HL-60 (cell line): ENCODE data around the gene ADRA2C.

Experiments used
- CTCF ChIP-seq: IDR thresholded peaks from one replicate; pipeline ENCODE4 v1.5.1; 2011; ENCODE audit warnings: low read length, control low read depth, inconsistent platforms; ENCODE audit not compliant: insufficient read depth
- POLR2AphosphoS5 ChIP-seq: IDR thresholded peaks from 2 replicates; pipeline ENCODE4 v1.6.1; 2012; ENCODE audit warnings: low read depth
- REST ChIP-seq: IDR thresholded peaks from 2 replicates; pipeline ENCODE4 v1.6.1; 2012; ENCODE audit warnings: low read depth; ENCODE audit not compliant: insufficient replicate concordance

- TF ChIP-seq CTCF (no peak), REST (no peak), POLR2AphosphoS5 (no peak)
Measured at GRCh38 chr4:3720466-3720865, 45.7 kb upstream of the ADRA2C start.
